Measurements from ENCODE around the gene GNPTG.

DNA sequence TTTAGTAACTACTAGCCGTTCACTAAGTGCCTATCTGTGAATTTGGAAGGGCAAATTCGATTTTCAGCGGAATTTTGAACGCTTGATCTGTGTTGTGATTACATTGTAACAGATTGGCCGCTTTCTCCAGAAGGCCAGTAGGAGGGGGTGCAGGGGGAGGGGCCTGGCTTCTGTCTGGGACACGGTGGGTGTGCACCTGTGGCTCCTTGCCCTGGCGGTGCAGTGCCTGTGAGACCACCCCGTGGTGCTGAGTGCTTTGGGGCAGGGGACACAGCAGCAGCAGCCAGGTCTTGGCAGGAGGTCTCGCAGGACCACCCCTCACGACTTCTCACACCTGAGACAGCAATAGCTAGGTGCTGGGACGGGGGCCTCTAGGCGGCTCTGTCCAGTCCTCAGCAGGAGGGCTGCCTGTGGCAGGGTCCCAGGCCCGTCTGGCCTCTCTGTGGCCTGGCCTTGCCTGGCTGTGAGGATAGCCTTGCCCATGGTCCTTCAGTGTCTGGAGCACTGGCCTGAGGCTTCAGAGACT lies 40.5 kb upstream of the GNPTG start:
- TF ChIP-seq, protein P1, sequence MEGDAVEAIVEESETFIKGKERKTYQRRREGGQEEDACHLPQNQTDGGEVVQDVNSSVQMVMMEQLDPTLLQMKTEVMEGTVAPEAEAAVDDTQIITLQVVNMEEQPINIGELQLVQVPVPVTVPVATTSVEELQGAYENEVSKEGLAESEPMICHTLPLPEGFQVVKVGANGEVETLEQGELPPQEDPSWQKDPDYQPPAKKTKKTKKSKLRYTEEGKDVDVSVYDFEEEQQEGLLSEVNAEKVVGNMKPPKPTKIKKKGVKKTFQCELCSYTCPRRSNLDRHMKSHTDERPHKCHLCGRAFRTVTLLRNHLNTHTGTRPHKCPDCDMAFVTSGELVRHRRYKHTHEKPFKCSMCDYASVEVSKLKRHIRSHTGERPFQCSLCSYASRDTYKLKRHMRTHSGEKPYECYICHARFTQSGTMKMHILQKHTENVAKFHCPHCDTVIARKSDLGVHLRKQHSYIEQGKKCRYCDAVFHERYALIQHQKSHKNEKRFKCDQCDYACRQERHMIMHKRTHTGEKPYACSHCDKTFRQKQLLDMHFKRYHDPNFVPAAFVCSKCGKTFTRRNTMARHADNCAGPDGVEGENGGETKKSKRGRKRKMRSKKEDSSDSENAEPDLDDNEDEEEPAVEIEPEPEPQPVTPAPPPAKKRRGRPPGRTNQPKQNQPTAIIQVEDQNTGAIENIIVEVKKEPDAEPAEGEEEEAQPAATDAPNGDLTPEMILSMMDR (IDR thresholded peaks at IDR 0.05): no peak
- TF ChIP-seq POLR2A (IDR thresholded peaks at IDR 0.05) (no peak), EP300 (IDR thresholded peaks at IDR 0.05) (no peak)
